Measurements from ENCODE around the gene CNGA2. TPM values are rescaled to one million over a fixed set of nuclear protein-coding genes. Genes with fewer than 3 reads are reported as not detected.

Gene CNGA2
- total and polyA plus RNA-seq, 7 experiments from 2014 or later, result not detected

DNA sequence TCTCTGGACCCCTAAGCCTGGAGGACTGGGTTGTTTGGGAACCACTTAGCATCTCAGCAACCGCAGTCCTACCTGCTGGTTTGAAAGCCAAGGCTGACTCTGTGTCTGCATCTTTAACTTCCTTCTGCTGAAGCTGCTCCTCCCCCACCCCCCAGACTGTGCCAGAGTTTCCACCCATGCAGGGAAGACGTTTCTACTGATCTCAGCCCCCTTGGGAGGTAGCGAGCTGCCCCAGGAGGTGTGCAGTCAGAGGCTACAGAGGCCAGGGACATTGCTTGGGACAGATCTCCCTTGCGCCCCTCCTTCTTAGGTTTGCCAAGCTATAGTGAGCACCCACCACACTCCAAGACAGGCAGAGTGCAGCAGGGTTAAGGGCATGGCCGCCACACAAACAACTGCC lies 23.4 kb upstream of the CNGA2 start:
- Mint-ChIP-seq H3K27me3 (peaks cover 0 to 7% (median 2%) of the 10 kb centered on the region in 5 donors), H3K36me3 (no peaks in the 10 kb centered on the region), H3K4me3 (no peak overlapping the region), H3K9me3 (no peaks in the 10 kb centered on the region), H3K4me1 (no peaks in the 10 kb centered on the region), H3K27ac (no peak overlapping the region)
- Histone ChIP-seq H3K4me1 (ENCODE audit: control insufficient read depth in 2 of 2, insufficient read depth in 2 of 2, low read length in 2 of 2) (no peaks in the 10 kb centered on the region), H3K36me3 (ENCODE audit: control insufficient read depth in 2 of 3, insufficient read depth in 3 of 3, low read length in 3 of 3) (no peaks in the 10 kb centered on the region), H3K27me3 (ENCODE audit: control insufficient read depth in 2 of 2, insufficient read depth in 2 of 2, low read length in 2 of 2) (no peaks in the 10 kb centered on the region), H3K4me3 (ENCODE audit: low read length) (no peak overlapping the region), H3K9me3 (ENCODE audit: control insufficient read depth in 2 of 3, low read length in 3 of 3) (no peaks in the 10 kb centered on the region), H3K27ac (ENCODE audit: low read depth, low read length) (no peak overlapping the region)
- DNase-seq (no peak), ATAC-seq (no peak)
- POLR2A ChIA-PET, result no interaction called here
- CTCF ChIA-PET, result no interaction called here
- intact Hi-C loops (cut with micrococcal nuclease), result no loop called here

DNA sequence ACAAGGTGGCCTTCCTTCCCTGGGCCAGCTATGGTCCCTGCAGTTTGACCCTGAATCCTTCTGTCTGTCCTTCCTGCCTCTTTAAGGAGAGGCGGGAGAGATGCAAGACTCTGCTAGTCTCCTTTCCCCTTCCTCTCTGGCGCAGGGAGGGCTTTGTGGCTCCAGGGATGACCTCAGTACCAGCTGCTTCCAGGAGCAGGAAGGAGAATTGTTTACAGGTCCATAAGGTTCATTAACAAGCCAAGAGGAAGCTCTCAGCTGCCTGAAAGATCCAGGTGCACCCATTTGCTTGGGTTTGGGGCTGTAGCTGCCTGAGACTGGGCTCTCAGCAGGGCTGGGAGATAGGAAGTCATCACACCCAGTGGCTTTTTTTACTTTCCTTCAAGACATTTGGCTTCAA lies 22.8 kb upstream of the CNGA2 start:
- ChIA-PET CTCF (no interaction called here), POLR2A (no interaction called here)
- Mint-ChIP-seq H3K4me3 (no peak overlapping the region), H3K27me3 (peaks cover 0 to 10% (median 5%) of the 10 kb centered on the region in 5 donors), H3K27ac (no peak overlapping the region), H3K36me3 (no peaks in the 10 kb centered on the region), H3K4me1 (no peaks in the 10 kb centered on the region), H3K9me3 (no peaks in the 10 kb centered on the region)
- intact Hi-C loops (cut with micrococcal nuclease), result no loop called here
- Histone ChIP-seq H3K4me3 (ENCODE audit: low read length) (no peak overlapping the region), H3K27ac (ENCODE audit: low read depth, low read length) (no peak overlapping the region), H3K36me3 (ENCODE audit: control insufficient read depth in 2 of 3, insufficient read depth in 3 of 3, low read length in 3 of 3) (no peaks in the 10 kb centered on the region), H3K9me3 (ENCODE audit: control insufficient read depth in 2 of 3, low read length in 3 of 3) (no peaks in the 10 kb centered on the region), H3K4me1 (ENCODE audit: control insufficient read depth in 2 of 2, insufficient read depth in 2 of 2, low read length in 2 of 2) (no peaks in the 10 kb centered on the region), H3K27me3 (ENCODE audit: control insufficient read depth in 2 of 2, insufficient read depth in 2 of 2, low read length in 2 of 2) (no peaks in the 10 kb centered on the region)
- DNase-seq, result no peak
- ATAC-seq, result no peak

DNA sequence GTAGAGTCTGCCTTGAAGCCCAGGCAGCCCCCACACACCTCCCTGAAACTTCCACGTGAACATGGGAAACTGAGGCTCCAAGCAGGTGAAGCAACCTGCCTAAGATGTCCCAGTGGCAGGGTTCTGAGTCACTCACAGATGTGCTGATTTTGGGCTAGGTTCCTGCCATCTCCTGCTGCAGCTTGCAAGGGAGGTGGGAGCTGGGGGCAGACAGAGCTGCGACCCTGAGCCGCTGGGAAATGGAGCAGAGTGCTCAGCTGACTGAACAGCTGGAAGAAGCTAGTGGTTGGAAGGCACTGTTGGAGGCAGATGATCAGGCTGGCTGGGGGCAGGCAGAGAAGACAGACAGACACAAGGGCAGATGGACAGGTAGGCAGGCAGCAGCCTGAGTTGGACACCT lies 22.3 kb upstream of the CNGA2 start:
- ChIA-PET POLR2A (no interaction called here), CTCF (no interaction called here)
- H3K4me3 Mint-ChIP-seq, result no peak overlapping the region
- intact Hi-C loops (cut with micrococcal nuclease), result no loop called here
- no peaks in the 10 kb centered on the region for H3K4me1 Mint-ChIP-seq
- no peak for ATAC-seq
- H3K9me3 ChIP-seq (ENCODE audit: control insufficient read depth in 2 of 3, low read length in 3 of 3), result no peaks in the 10 kb centered on the region
- H3K36me3 Mint-ChIP-seq, result no peaks in the 10 kb centered on the region
- no peaks in the 10 kb centered on the region for H3K36me3 ChIP-seq (ENCODE audit: control insufficient read depth in 2 of 3, insufficient read depth in 3 of 3, low read length in 3 of 3)
- H3K27me3 Mint-ChIP-seq, result peaks cover 0 to 10% (median 5%) of the 10 kb centered on the region in 5 donors
- H3K27ac Mint-ChIP-seq, result peak overlapping the region in 1 of 9 donors; percentile 9
- H3K4me3 ChIP-seq (ENCODE audit: low read length), result no peak overlapping the region
- DNase-seq, result no peak
- no peaks in the 10 kb centered on the region for H3K9me3 Mint-ChIP-seq
- no peaks in the 10 kb centered on the region for H3K4me1 ChIP-seq (ENCODE audit: control insufficient read depth in 2 of 2, insufficient read depth in 2 of 2, low read length in 2 of 2)
- H3K27me3 ChIP-seq (ENCODE audit: control insufficient read depth in 2 of 2, insufficient read depth in 2 of 2, low read length in 2 of 2), result no peaks in the 10 kb centered on the region
- H3K27ac ChIP-seq (ENCODE audit: low read depth, low read length), result no peak overlapping the region

DNA sequence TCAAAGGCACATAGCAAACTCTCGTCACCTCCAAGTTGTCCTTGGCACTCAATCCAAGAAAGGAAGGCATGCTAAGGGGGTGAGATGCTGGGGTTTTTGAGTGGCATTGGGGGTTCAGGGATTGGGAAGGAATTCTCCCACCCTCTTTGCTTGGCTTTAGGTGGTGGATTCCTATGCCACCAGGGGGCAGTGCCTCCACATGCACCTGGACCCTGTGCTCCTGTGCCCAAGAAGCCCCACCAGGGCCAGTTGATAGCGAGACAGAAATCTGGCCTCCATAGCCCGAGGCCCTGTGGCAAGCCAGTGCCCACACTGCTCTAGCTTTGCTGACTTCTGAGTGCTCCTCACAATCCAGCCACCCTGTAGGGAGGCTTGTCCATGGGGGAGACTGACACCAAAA lies 20.7 kb upstream of the CNGA2 start:
- no peak for ATAC-seq
- Histone ChIP-seq H3K9me3 (ENCODE audit: control insufficient read depth in 2 of 3, low read length in 3 of 3) (no peaks in the 10 kb centered on the region), H3K27ac (ENCODE audit: low read depth, low read length) (no peak overlapping the region), H3K36me3 (ENCODE audit: control insufficient read depth in 2 of 3, insufficient read depth in 3 of 3, low read length in 3 of 3) (no peaks in the 10 kb centered on the region), H3K4me3 (ENCODE audit: low read length) (no peak overlapping the region), H3K4me1 (ENCODE audit: control insufficient read depth in 2 of 2, insufficient read depth in 2 of 2, low read length in 2 of 2) (no peaks in the 10 kb centered on the region), H3K27me3 (ENCODE audit: control insufficient read depth in 2 of 2, insufficient read depth in 2 of 2, low read length in 2 of 2) (no peaks in the 10 kb centered on the region)
- Mint-ChIP-seq H3K27me3 (peaks cover 0 to 10% (median 5%) of the 10 kb centered on the region in 5 donors), H3K36me3 (no peaks in the 10 kb centered on the region), H3K9me3 (no peaks in the 10 kb centered on the region), H3K4me3 (no peak overlapping the region), H3K27ac (no peak overlapping the region), H3K4me1 (no peaks in the 10 kb centered on the region)
- ChIA-PET POLR2A (no interaction called here), CTCF (no interaction called here)
- DNase-seq, result no peak
- intact Hi-C loops (cut with micrococcal nuclease), result no loop called here

DNA sequence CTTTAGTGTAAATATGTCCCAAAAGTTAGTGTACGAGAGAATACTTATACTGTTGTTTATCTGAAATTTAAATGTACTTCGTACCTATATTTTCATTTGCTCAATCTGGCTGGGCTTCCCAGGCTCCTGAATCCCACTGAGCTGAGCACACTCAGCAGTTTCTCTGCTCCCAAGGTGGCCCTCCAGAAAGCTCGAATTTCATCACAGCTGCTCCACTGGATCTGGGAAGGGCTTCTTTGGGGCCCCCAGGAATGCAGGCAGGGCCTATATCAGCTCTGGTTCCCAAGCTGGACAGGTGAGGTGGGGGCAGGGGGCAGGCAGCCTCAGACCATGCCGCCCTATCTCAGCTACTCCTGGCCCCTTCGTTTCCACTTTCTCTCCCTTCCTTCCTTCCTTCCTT lies 20.2 kb upstream of the CNGA2 start:
- ATAC-seq (no peak), DNase-seq (no peak)
- ChIA-PET POLR2A (no interaction called here), CTCF (no interaction called here)
- H3K27me3 ChIP-seq (ENCODE audit: control insufficient read depth in 2 of 2, insufficient read depth in 2 of 2, low read length in 2 of 2), result no peaks in the 10 kb centered on the region
- no peaks in the 10 kb centered on the region for H3K4me1 ChIP-seq (ENCODE audit: control insufficient read depth in 2 of 2, insufficient read depth in 2 of 2, low read length in 2 of 2)
- H3K4me3 Mint-ChIP-seq, result no peak overlapping the region
- H3K4me3 ChIP-seq (ENCODE audit: low read length), result no peak overlapping the region
- H3K9me3 Mint-ChIP-seq, result no peaks in the 10 kb centered on the region
- no peaks in the 10 kb centered on the region for H3K36me3 ChIP-seq (ENCODE audit: control insufficient read depth in 2 of 3, insufficient read depth in 3 of 3, low read length in 3 of 3)
- intact Hi-C loops (cut with micrococcal nuclease), result no loop called here
- H3K27ac ChIP-seq (ENCODE audit: low read depth, low read length), result no peak overlapping the region
- no peaks in the 10 kb centered on the region for H3K36me3 Mint-ChIP-seq
- no peak overlapping the region for H3K27ac Mint-ChIP-seq
- H3K27me3 Mint-ChIP-seq, result peaks cover 0 to 10% (median 5%) of the 10 kb centered on the region in 5 donors
- H3K4me1 Mint-ChIP-seq, result no peaks in the 10 kb centered on the region
- no peaks in the 10 kb centered on the region for H3K9me3 ChIP-seq (ENCODE audit: control insufficient read depth in 2 of 3, low read length in 3 of 3)

DNA sequence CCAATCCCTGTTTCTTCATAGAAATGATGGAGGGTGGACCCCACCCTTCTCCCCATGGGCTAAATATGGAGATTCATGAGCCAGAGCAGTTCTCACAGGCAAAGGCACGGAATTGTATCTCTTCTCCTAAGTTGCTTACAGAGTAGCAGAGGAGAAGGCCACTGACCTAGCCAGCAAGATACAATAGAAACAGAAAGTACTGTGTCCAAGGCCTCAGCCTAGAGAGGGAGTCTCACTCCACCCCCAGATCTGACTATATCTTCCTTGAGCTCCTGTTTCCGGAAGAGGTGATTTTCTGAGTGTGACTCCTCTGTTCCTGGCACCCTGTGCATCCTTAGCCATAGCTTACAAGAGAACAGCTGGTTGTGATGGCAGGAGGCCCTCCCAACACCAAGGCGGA lies 18.8 kb upstream of the CNGA2 start, which contains the start of gene FATE1:
Gene FATE1 (plus strand): TSS at position 284 of the 400 bp plus-strand sequence. CDS start 85 bp downstream, at position 369.
- H3K9me3 Mint-ChIP-seq, result no peaks in the 10 kb centered on the region
- intact Hi-C loops (cut with micrococcal nuclease), result no loop called here
- POLR2A ChIA-PET, result no interaction called here
- H3K36me3 Mint-ChIP-seq, result no peaks in the 10 kb centered on the region
- H3K36me3 ChIP-seq (ENCODE audit: control insufficient read depth in 2 of 3, insufficient read depth in 3 of 3, low read length in 3 of 3), result no peaks in the 10 kb centered on the region
- DNase-seq, result no peak
- ATAC-seq, result no peak
- H3K27ac ChIP-seq (ENCODE audit: low read depth, low read length), result no peak within 1 kb of the TSS
- no peak within 1 kb of the TSS for H3K27ac Mint-ChIP-seq
- H3K4me1 Mint-ChIP-seq, result no peaks in the 10 kb centered on the region
- H3K27me3 ChIP-seq (ENCODE audit: control insufficient read depth in 2 of 2, insufficient read depth in 2 of 2, low read length in 2 of 2), result no peaks in the 10 kb centered on the region
- H3K27me3 Mint-ChIP-seq, result peaks cover 0 to 10% (median 5%) of the 10 kb centered on the region in 5 donors
- no peak within 1 kb of the TSS for H3K4me3 ChIP-seq (ENCODE audit: low read length)
- CTCF ChIA-PET, result no interaction called here
- no peaks in the 10 kb centered on the region for H3K4me1 ChIP-seq (ENCODE audit: control insufficient read depth in 2 of 2, insufficient read depth in 2 of 2, low read length in 2 of 2)
- no peaks in the 10 kb centered on the region for H3K9me3 ChIP-seq (ENCODE audit: control insufficient read depth in 2 of 3, low read length in 3 of 3)
- H3K4me3 Mint-ChIP-seq, result no peak within 1 kb of the TSS

DNA sequence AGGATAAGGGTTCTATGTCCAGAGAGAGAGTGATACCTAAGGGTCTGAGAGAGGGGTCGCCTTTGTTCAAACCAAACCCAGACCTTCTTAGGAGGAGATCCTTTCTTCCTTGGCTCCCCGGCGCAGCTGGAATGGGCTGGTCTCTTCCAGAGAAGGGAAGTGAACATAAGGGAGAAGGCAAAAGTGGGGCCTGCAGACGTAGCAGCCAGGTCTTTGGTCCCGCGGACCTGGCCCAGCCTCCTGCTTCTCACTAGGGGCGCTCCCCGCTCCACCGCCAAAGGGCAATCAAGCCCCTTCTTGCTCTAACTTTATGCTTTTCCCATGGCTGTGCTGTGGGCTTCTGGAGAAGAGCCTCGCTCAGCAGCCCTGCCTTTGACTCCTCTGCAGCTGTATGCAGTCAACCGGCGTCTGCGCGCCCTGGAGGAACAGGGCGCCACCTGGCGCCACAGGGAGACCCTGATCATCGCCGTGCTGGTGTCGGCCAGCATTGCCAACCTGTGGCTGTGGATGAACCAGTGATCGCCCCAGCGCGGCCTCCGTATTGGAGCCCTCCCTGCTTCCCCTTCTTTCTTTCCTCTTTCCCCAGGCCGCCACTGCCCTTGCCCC lies 12.2 kb upstream of the CNGA2 start:
- Mint-ChIP-seq H3K4me1 (no peaks in the 10 kb centered on the region), H3K27ac (peak overlapping the region in 1 of 9 donors; percentile 36), H3K9me3 (no peaks in the 10 kb centered on the region), H3K4me3 (no peak overlapping the region), H3K36me3 (no peaks in the 10 kb centered on the region), H3K27me3 (no peaks in the 10 kb centered on the region)
- no peak for ATAC-seq
- H3K4me1 ChIP-seq (ENCODE audit: control insufficient read depth in 2 of 2, insufficient read depth in 2 of 2, low read length in 2 of 2), result no peaks in the 10 kb centered on the region
- intact Hi-C loops (cut with micrococcal nuclease), result loop anchor here in 1 of 2 donors (2.0 kb wide), 1 partner anchor 572 kb away; no protein-coding TSS in a partner anchor
- no peaks in the 10 kb centered on the region for H3K27me3 ChIP-seq (ENCODE audit: control insufficient read depth in 2 of 2, insufficient read depth in 2 of 2, low read length in 2 of 2)
- CTCF ChIA-PET, result no interaction called here
- H3K36me3 ChIP-seq (ENCODE audit: control insufficient read depth in 2 of 3, insufficient read depth in 3 of 3, low read length in 3 of 3), result no peaks in the 10 kb centered on the region
- no peak overlapping the region for H3K27ac ChIP-seq (ENCODE audit: low read depth, low read length)
- DNase-seq, result no peak
- H3K9me3 ChIP-seq (ENCODE audit: control insufficient read depth in 2 of 3, low read length in 3 of 3), result no peaks in the 10 kb centered on the region
- POLR2A ChIA-PET, result no interaction called here
- no peak overlapping the region for H3K4me3 ChIP-seq (ENCODE audit: low read length)
